ENCODE measurements around the gene ACTN1.

The ACTN1 gene

DNA sequence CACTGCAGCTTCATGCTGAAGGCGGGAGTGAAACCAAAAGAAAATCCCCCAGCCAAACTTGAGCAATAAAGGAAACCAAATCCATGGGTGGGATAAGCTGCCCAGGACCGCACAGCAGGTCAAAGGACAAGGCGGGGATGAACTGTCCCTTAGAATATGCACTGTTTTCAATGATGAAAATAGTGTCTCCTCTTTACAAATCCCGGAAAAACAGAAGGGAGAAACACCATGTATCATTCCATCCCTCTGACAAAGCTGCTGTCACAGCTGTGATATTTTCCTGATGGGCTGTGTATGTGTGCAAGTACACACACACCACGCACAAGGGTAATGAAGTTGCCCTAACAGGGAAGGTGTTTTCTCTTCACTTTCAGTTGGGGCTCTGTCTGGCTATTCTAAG is 70.3 kb downstream of the ACTN1 start:
- DNase-seq, result no peak

- no peak for DNase-seq
Measured at GRCh38 chr14:68908201-68908600, 70.9 kb downstream of the ACTN1 start.

DNA sequence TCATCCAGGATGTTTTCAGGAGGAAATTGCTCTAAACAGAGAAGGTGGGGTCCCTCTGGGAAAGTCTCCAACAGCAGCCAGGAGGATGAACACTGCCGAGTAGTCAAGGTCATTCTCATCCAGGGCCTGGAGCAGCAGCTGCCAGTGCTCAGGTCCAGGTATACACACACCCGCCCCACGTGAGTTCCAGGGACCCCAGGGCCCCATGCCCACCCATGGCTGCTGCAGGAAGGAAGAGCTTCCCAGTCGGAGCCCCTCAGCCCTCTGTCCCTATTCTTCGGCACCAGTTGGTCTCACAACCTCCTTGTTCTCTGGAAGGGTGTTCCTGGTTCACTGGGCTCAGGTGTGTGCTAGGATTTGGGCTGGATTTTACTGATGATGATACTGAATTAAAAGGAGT is 72.7 kb downstream of the ACTN1 start:
- no peak for DNase-seq

- no peak for DNase-seq
Measured at GRCh38 chr14:68905107-68905895, 73.8 kb downstream of the ACTN1 start.

- DNase-seq, result no peak
Measured at GRCh38 chr14:68902357-68902756, 76.7 kb downstream of the ACTN1 start.

DNA sequence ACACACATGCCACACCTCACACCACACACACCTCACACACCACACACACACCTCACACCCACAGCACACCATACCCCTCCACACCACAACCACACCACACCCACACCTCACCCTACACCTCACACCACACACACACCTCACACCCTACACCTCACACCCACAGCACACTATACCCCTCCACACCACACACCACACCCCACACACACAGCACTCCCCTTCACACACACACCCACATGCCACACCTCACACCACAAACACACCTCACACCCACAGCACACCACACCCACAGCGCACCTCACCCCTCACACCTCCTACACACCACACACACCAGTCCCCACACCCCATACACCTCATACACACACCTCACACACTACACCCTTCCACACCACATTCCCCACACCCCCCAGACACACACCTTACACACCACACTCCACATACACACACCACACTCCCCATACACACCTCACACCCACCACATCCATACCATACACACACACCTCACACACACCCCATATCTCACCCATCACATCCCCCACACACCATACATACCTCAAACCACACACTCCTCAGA is 80.0 kb downstream of the ACTN1 start:
- no peak for DNase-seq

GRCh38 chr14:68898248-68899032 is 80.7 kb downstream of the ACTN1 start:
- DNase-seq, result no peak

DNA sequence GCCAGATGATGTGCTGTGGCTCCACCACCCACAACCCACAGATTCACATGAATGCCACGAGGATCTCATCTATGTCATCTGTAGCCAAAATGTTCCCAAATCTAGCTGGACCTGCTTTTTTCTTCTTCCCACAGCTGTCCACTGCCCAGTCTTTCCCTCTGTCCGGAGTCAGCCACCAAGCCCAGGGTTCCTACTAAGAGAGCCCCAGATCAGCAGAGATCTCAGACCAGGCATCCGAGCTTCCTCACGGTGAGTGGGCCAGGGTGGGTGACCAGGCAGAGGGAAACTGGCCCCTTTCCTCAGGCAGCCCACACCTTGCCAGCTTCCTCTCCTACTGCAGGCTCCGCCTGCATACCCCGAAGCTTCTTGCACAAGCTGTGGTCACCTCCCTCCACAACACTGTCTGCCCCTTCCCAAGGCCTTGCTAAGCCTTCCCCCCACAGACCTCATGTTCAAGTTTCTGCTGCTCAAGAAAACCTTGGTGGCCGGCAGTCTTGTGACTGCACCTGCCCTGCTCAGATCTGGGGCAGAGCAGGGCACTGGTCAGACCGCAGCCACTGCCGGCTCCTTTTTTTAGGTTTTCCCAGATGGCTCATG is 81.4 kb downstream of the ACTN1 start:
- DNase-seq, result no peak

- DNase-seq, result no peak
Measured at GRCh38 chr14:68896132-68896531, 83.0 kb downstream of the ACTN1 start.

GRCh38 chr14:68894802-68895703 is 84.0 kb downstream of the ACTN1 start:
- DNase-seq, result no peak

- no peak for DNase-seq
Measured at GRCh38 chr14:68894123-68894522, 85.0 kb downstream of the ACTN1 start.

DNA sequence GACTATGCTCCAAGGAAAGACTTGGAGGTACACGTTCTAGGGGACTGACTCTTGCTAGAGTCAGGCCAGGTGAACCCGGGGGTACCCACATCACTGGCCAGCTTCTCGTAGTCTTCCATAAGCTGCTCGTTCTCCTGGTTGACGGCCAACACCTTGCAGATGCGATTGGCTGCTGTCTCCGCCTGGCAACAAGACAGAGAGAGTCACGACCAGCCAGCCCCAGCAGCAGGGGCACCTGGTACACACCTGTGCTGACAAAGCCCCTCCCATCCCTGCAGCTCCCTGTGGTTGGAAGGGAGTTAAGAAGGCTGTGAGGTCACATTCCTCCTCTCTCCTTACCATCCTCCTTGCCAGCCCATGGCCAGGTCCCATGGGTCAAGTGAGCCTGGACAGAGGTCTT is 85.5 kb downstream of the ACTN1 start:
- no peak for DNase-seq

- no peak for DNase-seq
Measured at GRCh38 chr14:68892961-68893360, 86.1 kb downstream of the ACTN1 start.

DNA sequence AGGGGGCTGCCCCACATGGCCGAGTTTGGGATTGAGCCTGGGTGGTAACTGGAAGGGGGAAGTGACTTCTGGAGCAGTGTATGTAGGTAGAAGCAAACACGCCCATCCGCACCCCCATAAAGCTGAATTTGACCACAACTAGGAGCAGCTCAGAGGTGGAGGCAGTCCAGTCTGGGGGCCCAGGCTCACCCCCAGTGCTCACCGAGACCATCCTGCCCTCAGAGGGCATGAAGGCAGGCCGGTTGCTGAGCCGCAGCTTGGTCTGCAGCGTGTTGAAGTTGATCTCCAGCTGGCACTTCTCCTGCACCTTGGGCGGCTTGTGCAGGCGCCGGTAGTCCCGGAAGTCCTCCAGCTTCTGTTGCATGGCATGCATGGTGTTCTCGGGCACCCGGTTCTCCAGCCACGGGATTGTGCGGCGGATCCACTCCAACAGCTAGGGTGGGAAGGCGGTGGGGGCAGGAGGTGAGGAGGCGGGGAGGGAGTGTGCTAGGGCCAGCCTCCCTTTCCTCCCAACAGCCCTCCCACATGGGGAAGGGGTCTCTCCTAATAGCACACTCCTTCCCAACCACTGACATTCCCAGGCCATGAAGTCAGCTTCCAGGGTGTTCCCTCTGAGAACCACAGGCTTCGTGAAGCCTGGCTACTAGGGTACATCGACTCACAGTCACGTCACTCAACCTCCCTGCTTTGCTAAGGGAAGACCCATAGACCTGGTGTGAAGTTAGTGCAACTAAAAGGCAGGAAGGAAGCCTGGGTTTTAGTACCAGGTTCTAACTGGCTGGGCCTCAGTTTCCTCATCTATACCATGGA is 87.0 kb downstream of the ACTN1 start:
- DNase-seq, result no peak

DNA sequence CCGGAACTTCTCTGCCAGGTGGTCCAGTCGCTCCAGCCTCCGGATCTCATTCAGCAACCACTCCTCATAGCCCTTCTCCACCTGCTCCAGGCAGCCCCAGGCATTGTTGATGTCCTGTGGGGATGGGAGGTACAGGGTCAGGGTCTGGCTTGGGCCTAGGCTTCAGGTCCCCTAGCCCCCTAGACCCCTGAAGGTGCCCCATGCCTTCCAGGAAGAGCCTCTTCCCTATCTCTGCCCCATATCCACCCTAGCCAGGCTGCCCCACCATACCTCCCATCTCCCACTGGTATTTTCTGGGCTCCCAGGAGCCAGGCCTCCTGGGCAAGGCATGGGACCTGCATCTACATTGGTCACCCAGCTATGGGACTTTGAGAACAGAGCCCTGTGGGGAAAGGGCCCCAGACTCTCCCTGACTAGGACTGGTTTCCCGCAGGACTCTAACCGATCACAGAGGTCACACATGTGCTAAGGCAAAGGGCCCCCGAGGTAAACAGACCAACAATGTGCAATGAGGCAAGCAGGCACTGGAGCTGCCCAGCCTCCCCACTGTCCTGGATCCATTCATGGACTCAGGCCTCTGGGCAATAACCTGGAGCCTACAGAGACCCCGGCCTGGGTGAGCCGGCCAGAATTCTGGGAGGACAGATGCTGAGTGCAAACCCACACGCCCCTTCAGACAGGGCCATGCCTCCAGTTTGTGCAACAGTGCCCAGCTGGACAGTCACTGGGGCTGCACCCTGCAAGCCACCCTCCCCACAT is 88.8 kb downstream of the ACTN1 start:
- DNase-seq, result no peak

DNA sequence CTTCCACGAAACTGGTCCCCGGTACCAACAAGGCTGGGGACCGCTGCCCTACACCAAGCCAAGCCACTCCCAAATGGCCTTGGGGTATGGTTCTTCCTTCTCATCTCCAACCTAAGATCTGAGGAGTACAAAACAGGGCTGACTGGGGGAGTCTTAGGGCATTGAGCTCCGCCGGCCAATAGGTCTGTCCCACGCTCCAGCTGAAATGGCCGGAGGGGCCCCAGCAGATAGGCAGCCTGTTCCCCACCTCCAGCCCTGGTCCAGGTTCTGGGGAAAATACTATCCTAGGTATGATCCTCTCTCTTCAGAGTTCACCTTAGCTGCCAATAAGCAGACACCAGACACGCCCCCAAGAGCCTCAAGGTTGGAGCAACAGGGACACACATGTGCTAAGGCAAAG is 90.2 kb downstream of the ACTN1 start:
- no peak for DNase-seq

DNA sequence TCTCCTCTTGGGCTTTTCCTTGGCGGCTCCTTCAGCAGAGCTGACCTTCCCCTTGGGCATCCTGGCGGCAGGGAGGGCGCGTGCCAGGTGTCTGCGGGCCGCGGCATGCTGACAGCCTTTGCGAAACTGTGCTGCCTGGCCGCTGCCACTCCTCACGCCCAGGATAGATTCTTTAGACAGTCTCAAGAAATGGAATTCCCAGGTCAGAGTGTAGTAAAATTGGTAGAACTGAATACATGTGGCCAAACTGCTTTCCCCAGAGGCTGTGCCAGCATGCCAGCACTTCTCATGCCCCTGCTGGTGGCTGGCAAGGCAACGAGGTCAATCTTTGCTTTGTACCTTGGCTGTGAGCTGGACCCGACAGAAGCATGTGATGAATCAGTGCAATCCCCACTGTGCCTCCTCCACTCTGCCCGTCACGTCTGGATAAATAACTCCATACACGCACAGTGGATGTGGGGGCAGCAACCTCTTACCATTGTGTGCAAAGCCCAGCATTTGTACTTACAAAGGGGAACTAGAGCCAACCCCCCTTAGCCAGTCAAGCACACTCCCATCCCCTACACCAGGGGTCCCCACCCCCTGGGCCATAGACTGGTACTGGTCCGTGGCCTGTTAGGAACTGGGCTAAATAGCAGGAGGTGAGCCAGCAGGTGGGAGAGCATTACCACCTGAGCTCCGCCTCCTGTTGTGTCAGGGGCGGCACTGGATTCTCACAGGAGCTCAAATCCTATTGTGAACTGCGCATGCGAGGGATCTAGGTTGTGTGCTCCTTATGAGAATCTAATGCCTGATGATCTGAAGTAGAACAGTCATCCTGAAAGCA is 90.9 kb downstream of the ACTN1 start:
- no peak for DNase-seq

DNA sequence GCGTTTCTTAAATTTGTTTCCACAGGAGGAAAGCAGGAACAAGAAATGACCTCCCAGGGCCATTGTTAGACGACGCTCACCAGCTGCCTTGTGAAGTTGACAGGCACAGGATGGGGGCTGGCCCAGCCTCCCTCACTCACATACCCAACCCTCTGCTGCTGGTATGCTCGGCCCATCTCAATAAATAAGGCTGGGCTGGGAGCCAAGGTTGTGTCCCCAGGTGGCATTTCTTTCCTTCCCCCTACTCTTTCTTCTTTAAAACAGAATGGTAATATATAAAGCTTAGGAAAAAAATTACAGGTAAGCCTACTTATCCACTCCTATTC is 93.0 kb downstream of the ACTN1 start:
- no peak for DNase-seq

DNA sequence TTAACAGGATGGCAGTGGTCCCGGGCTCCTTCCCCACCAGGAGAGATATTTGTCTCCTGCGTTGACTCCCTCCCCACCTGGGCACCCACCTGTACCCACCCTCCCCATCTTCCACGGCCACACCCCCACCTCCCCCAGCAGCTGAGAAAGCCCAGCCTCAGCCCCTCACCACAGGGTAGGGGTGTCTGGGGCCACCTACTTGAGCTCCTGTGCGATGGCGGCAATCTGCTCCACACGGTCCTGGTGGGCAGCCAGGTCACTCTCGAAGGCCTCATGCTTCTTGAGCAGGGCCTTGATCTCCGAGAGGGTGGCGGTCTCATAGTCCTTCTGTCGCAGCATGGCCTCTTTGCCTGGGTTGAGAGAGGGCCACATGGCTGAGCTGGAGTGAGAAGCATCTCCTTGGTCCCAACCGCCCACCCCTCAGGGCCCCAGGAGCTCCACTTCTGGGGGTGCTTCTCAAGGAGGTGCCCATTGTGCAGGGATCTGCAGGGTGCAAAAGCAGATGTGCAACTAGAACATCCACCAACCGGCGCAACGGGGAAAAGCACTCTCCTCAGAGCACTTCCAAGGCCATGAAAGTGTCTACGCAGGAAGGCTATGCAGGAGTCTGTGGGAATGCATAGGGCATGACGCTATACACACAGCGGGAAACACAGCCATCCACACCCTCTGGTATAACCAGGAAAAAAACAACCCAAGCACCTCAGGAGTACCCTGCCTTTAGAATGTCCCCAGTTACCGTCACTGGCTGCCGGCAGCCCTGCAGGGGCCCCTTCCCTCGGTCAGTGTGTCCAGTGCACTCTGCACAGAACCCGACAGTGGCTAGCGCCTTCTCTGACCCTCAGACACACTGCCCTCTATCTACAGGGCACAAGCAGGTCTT is 93.6 kb downstream of the ACTN1 start:
- DNase-seq, result no peak
